Lung (tissue), 12 donors: ENCODE results near the gene PRR15L. TPM values are rescaled to one million over a fixed set of nuclear protein-coding genes. Genes with fewer than 3 reads are reported as not detected.

Source experiments
- ATAC-seq: fragments of 200-7000 bp; cut with Tn5 transposase; one replicate; pipeline ENCODE4 v1.9.1; 2020; ENCODE audit warnings: moderate number of reproducible peaks; ENCODE audit not compliant: insufficient read depth, low FRiP score
- DNase-seq, 3 donors: peaks; one replicate each; pipeline ENCODE4 v3.0.0-alpha.2; 2013 to 2017
- H3K27ac ChIP-seq, 2 donors: one replicate each; pipeline ENCODE4 v1.5.1; 2013; ENCODE audit warnings: mild to moderate bottlenecking in 2 of 2, moderate library complexity in 2 of 2, control low read depth in 1 of 2, inconsistent platforms in 1 of 2, low read depth in 1 of 2, low read length in 1 of 2
- H3K27me3 ChIP-seq, 3 donors: one replicate each; pipeline ENCODE4 v1.5.1; 2013; ENCODE audit warnings: low read length in 2 of 3; ENCODE audit not compliant: control insufficient read depth in 3 of 3, insufficient read depth in 3 of 3
- H3K36me3 ChIP-seq, 4 donors: one replicate each; pipeline ENCODE4 v1.5.1; 2013; ENCODE audit warnings: low read length in 4 of 4, mild to moderate bottlenecking in 1 of 4, moderate library complexity in 1 of 4; ENCODE audit not compliant: control insufficient read depth in 4 of 4, insufficient read depth in 4 of 4
- H3K4me1 ChIP-seq, 5 donors: one replicate each; pipeline ENCODE4 v1.5.1; 2013; ENCODE audit warnings: low read length in 5 of 5, mild to moderate bottlenecking in 2 of 5, moderate library complexity in 1 of 5; ENCODE audit not compliant: control insufficient read depth in 5 of 5, insufficient read depth in 5 of 5
- H3K4me3 ChIP-seq: one replicate; pipeline ENCODE4 v1.5.1; 2013; ENCODE audit warnings: mild to moderate bottlenecking, control low read depth, moderate library complexity
- H3K9ac ChIP-seq, 2 donors: one replicate each; pipeline ENCODE4 v1.5.1; 2013; ENCODE audit warnings: low read length in 2 of 2, control low read depth in 1 of 2; ENCODE audit not compliant: insufficient read depth in 1 of 2
- H3K9me3 ChIP-seq, 4 donors: one replicate each; pipeline ENCODE4 v1.5.1; 2013; ENCODE audit warnings: low read length in 3 of 4, mild to moderate bottlenecking in 1 of 4, moderate library complexity in 1 of 4; ENCODE audit not compliant: control insufficient read depth in 4 of 4, insufficient read depth in 3 of 4
- WGBS, 2 donors: extraction: QIAGEN DNeasy Blood & Tissue Kit; methylation state at CpG; one replicate each; pipeline ENCODE4 v1.1.7; 2013; 5-methylcytosine and 5-hydroxymethylcytosine counted together
- polyA plus RNA-seq, 2 donors: library from polyadenylated mRNA; stranded (reverse); fragments of 200-250 nt; gene quantifications; one replicate each; pipeline ENCODE4 v1.2.1, GENCODE V29; 2013
- total RNA-seq, 2 donors: library from RNA; depleted of rRNA in 1 of 2; stranded (reverse); fragments of >200 nt in 1 of 2; gene quantifications; one replicate each; pipeline ENCODE4 v1.2.1, GENCODE V29; 2014 to 2021
- TF ChIP-seq, protein P1 (sequence below): IDR thresholded peaks from 2 replicates; pipeline ENCODE4 v1.5.1; 2012; ENCODE audit warnings: mild to moderate bottlenecking; ENCODE audit errors: control extremely low read depth, extremely low read depth
- donor health status: control.
- donor health status: control.
- donor health status: Bipolar disorder and iron deficiency.
- donor health status: healthy.
- donor health status: DM: yes; HTN: yes; CAD: no.

The PRR15L gene
- total and polyA plus RNA-seq, 4 donors = 59.5 to 98.5 (median 75.5) TPM

DNA sequence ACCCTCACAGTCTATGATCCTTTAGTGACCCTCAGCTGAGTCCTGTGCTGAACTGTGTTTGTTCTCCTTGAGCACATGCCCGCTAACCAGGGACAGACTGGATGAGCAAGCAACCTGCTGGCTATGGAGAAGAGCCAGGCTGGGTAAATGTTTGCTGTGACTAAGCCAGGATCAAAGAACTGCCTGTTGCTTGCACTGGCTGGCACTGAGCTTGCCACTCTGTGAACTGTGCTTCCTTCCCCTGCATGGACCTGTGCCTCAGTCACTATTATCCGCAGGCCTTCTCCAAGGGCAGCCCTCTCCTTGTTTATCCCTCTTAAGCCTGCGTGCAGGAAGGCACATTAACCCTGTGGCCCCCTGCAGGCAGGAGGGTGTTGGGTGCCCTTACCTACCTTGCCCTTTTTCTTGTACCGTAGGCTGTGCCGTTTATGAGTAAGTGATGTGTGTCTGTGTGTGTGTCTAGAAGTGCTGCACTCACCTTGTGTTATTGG is 8.9 kb downstream of the PRR15L start:
- no peaks in the 10 kb centered on the region for H3K27me3 ChIP-seq
- H3K4me1 ChIP-seq = peaks cover 0 to 16% (median 9%) of the 10 kb centered on the region in 5 donors
- no peak overlapping the region for H3K4me3 ChIP-seq
- ATAC-seq (peak; percentile 10), DNase-seq (no peak)
- WGBS, 2 donors = 34 to 55% methylated on average over 5 of the region's 5 CpGs
- peaks cover 0 to 13% (median 0%) of the 10 kb centered on the region in 4 donors for H3K36me3 ChIP-seq
- TF ChIP-seq, protein P1, sequence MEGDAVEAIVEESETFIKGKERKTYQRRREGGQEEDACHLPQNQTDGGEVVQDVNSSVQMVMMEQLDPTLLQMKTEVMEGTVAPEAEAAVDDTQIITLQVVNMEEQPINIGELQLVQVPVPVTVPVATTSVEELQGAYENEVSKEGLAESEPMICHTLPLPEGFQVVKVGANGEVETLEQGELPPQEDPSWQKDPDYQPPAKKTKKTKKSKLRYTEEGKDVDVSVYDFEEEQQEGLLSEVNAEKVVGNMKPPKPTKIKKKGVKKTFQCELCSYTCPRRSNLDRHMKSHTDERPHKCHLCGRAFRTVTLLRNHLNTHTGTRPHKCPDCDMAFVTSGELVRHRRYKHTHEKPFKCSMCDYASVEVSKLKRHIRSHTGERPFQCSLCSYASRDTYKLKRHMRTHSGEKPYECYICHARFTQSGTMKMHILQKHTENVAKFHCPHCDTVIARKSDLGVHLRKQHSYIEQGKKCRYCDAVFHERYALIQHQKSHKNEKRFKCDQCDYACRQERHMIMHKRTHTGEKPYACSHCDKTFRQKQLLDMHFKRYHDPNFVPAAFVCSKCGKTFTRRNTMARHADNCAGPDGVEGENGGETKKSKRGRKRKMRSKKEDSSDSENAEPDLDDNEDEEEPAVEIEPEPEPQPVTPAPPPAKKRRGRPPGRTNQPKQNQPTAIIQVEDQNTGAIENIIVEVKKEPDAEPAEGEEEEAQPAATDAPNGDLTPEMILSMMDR = no peak
- peak overlapping the region in 1 of 2 donors; percentile 54 for H3K27ac ChIP-seq
- no peak overlapping the region for H3K9ac ChIP-seq
- no peaks in the 10 kb centered on the region for H3K9me3 ChIP-seq

DNA sequence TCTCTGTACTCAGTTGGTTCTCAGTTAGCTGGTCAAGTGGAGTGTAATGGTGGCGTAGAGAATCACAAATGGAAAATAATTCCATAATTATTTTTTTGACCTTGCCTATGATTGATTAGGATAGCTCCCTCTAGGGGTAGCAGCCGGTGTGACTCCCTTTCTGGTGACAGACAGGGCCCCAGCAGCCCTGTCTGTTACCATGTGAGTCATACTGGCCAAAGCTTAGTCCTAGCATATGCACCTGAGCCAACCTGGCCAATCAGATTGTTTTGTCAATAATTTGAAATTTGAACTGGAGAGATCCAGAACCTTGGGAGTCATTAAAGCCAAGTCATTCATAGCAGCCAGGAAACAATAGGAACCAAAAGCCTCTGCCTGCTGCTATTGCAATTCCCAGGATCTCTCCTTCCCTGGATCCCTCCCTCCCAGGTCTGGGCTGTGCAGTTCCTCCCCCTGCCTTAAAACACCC is 10.7 kb downstream of the PRR15L start:
- Histone ChIP-seq H3K36me3 (peaks cover 0 to 13% (median 0%) of the 10 kb centered on the region in 4 donors), H3K27ac (no peak overlapping the region), H3K4me3 (no peak overlapping the region), H3K27me3 (no peaks in the 10 kb centered on the region), H3K4me1 (peaks cover 3 to 22% (median 10%) of the 10 kb centered on the region in 5 donors), H3K9me3 (no peaks in the 10 kb centered on the region), H3K9ac (no peak overlapping the region)
- DNase-seq (peak; percentile 40 to 63 (median 53)), ATAC-seq (peak; percentile 78)
- TF ChIP-seq, protein P1 = peak; percentile 48
- 16 to 18% methylated on average over 2 of the region's 2 CpGs for WGBS, 2 donors

DNA sequence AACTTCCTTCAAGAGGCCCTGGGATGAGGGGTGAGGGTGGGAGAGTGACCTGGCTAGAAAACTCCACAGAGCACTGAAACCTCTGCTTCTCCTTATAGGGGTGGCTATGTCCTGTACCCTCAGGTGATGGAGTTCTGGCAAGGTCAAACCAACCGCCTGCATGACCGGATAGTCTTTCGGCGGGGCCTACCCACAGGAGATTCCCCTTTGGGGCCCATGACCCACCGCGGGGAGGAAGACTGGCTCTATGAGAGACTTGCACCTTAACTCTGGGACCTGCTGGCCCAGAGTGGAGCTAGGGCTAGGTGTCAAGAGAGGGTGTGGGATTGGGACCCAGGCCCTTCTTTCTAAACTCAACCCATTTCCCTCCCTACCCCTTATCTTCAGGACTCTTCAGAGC is 11.2 kb downstream of the PRR15L start:
- 91 to 93% methylated on average over 6 of the region's 6 CpGs for WGBS, 2 donors
- ATAC-seq (no peak), DNase-seq (no peak)
- TF ChIP-seq, protein P1 = no peak
- Histone ChIP-seq H3K27me3 (no peaks in the 10 kb centered on the region), H3K4me1 (peaks cover 3 to 24% (median 10%) of the 10 kb centered on the region in 5 donors), H3K4me3 (no peak overlapping the region), H3K9ac (no peak overlapping the region), H3K9me3 (no peaks in the 10 kb centered on the region), H3K36me3 (peaks cover 0 to 13% (median 0%) of the 10 kb centered on the region in 4 donors), H3K27ac (peak overlapping the region in 1 of 2 donors; percentile 13)
